HG02884 (cell line): ENCODE results near the gene MROH8.

Experiments used
- ATAC-seq: cut with Tn5 transposase; IDR thresholded peaks from one replicate; pipeline ENCODE4 v1.9.1; 2021; ENCODE audit warnings: mild to moderate bottlenecking, moderate library complexity; ENCODE audit not compliant: unreplicated experiment

The MROH8 gene

DNA sequence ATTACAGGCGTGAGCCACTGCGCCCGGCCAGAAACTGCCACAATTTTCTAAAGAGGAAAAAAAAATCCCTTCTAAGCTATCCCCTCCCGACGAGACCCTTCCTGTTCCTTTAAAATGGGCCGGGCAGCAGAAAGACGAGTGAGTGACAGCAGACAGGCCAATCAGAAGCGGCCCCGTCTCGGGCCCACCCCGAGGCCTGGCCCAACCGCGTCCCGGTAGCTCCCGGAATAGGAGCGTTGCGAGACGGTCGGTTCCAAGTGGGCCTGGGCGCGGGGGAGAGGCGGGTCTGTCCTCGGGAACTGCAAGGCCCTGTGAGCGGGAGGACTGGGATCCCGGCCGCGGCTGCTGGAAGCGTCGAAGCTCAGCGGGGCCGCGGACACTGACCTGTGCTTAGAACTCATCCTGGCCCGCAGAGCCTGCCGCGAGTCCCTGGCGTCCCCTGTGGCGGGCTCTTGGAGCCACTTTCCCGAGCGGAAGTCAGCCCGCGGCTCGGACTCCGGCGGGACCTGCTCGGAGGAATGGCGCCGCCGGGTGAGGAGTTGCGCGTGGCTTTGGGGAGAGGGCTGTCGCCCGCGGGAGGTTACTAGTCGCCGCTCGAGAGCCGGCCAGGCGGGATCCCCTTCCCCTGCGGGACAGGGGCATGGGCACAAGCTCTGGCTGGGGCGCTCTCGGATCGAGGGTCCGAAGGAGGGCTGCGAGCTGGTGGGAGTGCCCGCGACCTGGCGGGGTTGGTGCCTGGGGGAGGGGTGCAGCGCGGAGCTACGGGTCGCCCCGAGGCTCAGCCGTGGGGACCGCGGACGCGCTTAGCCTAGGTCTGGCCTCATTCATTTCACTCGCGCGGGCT is at the start of gene MROH8, which contains the start of gene RPN2:
Gene MROH8, minus strand, starts transcription at position 710 of the 844 bp plus-strand sequence.
Gene RPN2, plus strand, starts transcription at position 492 of the 844 bp plus-strand sequence. Its CDS starts 27 bp downstream, at position 519.
- peak; percentile 92 for ATAC-seq

DNA sequence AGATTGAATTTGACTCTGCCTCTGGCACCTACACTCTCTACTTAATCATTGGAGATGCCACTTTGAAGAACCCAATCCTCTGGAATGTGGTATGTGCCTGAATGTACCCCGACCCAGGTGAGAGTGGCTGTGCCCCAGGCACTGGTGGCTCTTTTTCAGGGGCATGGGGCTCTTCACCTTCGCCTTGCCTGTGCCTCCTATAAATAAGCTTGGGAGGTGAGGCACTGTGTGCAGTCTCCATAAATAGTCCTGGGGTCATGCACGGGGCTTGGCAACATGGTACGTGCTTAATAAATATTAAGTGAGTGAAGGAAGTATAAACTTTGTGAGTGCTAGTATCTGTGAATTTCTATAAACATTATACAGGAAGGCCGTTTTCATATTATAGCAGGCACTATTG is 49.3 kb upstream of the MROH8 start:
- no peak for ATAC-seq

DNA sequence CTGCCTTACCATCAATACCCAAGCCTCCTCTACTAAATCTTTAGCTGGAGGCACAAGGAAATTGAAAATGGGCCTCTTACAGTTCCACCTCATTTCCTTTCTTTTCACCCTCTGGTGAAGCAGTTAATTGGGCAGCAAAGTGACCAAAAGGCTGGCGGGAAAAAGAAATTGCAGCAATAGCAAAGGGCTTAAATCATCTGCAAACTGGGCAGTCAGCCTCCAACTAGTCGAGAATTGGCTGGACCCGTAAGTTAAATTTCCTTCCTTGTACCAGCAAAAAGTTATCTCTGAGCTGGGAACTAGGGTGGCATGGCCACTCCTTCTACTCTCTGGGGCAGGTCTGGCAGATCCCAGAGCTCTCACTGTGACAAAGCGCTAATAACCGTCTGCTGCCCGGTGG is 48.7 kb upstream of the MROH8 start:
- ATAC-seq, result no peak

DNA sequence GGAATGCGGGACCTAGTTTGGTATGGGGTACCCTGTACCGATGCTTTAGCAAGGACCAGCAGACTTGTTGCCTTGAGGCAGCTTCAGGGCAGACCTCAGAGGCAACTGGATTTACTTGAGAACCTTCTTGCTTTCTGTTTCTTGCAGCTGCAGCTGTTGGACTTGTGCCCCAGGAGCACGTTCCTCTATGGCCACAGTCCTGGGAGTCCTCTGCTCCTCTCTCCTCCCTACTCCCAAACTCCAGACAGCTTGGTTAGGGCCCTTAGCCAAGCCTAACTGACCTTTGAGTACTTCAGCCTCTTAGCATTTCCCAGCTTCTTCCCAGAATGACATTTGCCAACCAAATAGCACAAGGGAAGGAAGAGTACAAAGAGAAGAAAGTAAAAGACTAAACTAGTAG is 47.5 kb upstream of the MROH8 start:
- ATAC-seq, result no peak

DNA sequence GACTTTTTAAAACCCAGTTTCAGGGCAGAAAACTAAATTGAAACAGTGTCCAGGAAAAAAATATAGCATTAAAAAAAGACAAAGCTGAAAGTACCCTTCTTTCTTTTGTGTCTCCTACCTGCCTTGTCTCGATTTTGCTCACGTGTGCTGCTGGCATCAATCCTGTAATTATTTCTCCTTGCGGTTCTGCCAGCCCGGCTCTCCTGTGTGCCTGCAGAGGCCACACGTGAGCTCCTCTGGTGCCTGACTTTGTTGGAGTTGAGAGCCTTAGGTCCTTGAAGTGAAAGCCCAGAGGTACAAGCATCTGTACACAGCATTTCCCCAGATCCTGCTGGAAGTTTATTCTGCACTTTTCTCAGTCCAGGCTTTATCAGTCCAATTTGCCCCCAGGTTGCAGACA is 45.8 kb upstream of the MROH8 start:
- no peak for ATAC-seq

DNA sequence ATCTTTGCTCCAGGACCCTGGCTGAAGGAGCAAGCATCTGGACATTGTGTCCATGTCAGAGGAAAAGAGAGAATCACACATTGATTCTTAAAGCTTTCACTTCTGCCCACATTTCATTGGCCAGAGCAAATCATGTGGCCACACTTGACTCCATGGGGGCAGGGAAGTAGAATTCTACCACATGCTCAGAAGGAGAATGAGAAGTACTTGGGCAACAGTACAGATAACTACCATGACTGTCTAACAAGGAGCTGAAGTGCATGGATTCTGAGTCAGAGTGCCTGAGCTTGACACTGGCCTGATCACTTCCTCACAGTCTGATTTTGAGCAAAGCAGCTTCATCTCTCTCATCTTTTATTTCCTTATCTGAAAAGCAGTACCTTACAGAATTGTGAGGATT is 43.7 kb upstream of the MROH8 start:
- no peak for ATAC-seq

DNA sequence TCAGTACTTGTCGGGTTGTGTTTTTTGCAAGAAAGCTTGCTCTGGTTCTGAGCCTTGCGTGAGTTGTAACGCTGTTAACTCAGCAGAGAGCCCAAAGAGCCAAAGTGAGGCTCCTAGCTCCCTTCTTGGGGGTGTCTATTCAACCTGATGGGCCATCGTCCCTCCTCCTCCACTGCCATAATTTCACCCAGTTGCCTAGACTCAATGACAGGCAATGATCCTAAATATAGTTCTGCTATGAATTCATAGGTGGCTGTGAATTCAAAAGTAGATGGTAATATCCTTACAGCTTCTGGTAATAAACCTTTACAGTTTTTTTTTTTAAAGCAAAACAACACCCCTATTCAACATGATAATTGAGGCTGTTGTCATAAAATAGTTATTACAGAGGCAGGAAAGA is 42.7 kb upstream of the MROH8 start:
- no peak for ATAC-seq

DNA sequence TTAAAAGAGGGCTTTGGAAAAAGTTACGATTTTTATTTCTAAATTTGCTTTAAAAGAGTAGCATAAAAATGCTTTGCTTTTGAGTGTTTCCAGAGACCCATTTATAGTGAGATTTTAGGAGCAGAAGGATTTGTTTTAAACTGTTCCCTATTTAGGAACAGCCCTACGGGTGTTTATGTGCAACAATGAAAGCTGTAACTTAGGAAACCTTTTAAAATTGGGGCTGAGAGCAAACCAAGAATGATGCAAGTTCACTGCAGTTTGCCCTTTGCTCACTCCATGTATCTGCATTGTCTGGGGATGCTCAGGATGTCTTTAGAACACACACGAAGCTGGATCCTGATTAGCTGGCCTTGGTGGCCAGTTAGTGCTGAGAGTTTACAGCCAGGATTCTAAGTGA is 41.4 kb upstream of the MROH8 start:
- ATAC-seq, result no peak

DNA sequence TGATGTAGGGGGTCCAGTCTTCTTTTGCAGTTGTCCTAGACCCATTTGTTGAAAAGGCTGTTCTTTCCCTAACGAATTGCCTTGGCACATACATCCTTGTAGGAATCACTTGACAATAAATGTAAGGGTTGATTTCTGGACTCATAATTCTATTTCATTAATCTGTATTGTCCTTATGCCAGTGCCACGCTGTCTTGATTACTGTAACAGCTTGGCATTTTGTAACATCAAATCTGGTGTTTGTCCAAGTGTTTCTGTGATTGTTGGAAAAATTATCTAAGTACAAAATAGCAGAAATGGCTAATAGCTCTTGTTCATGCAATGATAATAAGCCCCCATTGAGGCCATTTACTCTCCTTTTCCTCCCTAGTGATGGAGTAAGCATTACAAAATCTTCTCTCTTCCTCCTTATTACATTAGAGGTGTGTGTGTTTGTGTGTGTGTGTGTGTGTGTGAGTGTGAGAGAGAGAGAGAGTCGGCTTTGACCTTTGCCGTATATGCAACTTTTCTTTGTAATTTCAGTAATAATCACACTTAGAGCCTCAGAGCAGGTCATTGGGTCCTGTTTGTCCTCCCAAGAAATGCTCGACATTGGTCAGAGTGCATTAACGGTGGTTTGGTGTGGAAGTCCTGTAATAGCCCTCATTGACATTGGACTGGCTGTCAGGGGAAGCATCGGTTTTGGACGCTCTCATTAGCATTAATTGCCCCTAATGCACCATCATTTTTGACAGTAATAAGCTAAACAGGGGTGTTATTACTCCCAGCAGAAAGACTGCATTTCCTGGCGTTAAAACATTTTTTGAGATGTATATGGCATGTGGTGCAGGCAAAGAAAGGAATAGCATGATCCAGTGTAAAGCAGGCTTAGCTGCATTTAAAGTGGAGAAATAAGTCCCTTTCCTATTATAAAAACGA is 40.7 kb upstream of the MROH8 start:
- no peak for ATAC-seq

DNA sequence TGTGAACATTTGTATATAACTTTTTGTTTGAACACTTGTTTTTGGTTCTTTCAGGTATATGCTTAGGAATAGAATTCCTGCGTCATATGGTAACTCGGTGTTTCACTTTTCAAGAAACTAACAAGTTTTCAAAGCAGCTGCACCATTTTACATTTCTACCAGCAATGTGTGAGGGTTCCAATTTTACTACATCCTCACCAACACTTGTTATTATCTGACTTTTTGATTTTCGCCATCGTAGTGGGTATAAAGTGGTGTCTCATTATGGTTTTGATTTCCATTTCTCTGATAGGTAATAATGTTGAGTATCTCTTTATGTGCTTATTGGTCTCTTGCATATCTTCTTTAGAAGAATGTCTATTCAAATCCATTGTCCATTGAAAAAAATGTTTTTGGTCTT is 39.6 kb upstream of the MROH8 start:
- no peak for ATAC-seq

DNA sequence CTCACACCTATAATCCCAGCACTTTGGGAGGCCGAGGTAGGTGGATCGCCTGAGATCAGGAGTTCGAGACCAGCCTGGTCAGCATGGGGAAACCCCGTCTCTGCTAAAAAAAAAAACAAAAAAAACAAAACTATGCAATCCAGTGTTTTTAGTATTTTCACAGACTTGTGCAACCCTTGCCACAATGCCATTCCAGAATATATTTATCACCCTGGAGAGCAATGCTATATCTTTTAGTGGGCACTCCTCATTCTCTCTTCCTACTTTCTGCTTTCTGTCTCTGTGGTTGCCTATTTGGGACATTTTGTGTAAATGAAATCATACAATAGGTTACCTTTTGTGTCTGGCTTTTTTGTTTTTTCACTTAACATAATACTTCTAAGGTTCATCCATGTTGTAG is 39.1 kb upstream of the MROH8 start:
- no peak for ATAC-seq

DNA sequence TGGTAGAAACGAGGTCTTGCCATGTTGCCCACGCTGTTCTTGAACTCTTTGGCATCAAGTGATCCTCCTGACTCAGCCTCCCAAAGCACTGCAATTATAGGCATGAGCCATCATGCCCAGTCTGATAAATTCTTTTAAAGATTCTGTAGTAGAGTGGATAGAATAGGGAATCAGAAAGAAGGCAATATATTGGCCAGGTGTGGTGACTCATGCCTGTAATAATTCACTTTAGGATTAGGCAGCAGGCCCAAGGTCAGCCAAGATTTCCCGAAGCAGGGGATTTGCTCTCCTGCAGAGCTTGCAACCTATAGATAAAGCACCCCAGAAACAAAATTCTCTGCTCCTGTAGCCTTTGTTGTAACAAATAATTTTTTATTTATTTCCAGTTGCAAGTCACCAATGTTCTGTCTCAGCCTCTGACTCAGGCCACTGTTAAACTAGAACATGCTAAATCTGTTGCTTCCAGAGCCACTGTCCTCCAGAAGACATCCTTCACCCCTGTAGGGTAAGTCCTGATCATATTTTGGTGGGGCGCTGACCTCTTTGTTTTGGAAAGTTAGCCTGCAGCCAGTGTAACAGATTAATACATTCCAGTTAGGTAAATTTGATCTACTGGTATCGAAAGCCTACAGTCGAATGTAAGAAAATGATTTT is 30.4 kb upstream of the MROH8 start:
- ATAC-seq, result no peak

DNA sequence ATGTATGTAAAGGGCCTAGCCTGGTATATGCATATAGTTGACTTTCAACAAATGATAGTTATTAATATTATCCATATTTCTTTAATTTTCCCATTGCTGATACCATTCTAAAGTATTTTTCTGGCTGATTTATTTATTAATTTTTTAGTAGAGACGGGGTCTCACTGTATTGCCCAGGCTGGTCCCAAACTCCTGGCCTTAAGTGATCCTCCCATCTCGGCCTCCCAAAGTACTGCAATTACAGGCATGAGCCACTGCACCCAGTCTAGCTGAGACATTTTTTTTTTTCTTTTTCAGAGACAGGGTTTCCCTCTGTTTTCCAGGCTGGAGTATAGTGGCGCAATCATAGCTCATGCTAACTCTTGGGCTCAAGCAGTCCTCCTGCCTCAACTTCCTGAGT is 29.8 kb upstream of the MROH8 start:
- no peak for ATAC-seq

DNA sequence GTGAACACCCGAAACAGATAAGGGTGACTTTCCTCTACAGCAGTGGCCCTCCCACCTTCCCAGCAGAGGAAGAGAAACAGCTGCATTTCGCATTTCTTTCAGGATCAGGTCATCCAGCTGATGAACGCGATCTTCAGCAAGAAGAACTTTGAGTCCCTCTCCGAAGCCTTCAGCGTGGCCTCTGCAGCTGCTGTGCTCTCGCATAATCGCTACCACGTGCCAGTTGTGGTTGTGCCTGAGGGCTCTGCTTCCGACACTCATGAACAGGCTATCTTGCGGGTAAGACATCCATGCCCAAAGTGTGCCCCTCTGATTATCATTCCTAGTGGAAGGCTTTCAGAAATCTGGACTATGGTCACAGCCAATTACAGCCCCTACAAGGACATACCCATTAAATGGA is 27.8 kb upstream of the MROH8 start:
- no peak for ATAC-seq

DNA sequence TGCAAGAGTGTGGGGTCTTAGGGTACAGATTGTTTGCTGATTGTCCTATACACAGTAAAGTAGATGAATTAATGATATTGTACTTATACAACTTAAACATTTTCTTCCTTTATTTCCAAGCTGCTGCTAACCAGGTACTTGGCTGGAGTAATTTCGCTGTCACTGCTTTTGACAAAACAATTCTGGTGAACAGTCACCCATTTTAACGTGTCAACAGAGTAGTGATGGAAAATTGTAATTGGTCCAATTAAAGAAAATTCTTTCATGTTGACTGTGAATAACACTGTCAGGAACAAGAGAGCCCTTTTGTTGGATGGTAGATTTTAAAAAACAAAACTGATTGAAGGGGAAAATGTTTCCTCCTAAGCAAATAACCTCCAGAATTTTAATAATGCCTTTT is 26.4 kb upstream of the MROH8 start:
- ATAC-seq, result no peak

DNA sequence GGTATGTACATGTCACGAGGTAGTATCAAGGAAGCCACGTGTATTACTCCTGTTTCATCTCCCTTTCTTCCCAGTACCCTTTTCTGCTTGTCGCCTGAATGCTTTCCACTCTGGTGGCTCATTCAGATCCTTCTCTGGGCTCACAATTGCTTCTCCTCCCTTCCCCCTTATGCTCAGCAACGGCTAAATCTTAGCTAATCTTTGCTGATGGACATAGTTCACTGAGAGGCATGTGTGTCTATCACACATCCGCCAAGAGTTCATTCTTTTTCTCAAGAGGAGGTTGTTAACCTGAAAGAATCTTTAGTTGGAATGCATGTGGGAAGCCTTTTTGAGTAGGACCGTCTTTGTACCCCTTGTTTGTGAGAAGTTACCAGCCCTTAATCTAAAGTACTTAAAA is 25.8 kb upstream of the MROH8 start:
- no peak for ATAC-seq

DNA sequence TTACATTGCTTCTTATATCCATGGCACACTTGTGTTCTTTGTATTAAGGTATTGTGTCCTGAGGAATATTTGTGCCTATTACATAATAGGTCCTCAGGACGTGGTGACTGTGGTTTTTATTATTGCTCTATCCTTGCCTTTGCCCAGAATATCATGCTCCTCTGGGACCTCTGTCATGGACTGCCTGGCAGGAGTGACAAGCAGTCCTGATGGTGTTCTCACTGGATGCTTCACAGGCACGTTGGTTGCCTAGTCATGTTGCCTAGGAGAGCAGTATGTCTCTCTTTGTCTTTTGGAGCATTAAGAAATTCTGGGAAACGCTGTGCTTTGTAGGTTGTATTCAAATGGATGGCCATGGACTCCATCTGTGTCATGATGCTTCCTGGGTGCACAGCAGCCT is 24.7 kb upstream of the MROH8 start:
- ATAC-seq, result no peak

DNA sequence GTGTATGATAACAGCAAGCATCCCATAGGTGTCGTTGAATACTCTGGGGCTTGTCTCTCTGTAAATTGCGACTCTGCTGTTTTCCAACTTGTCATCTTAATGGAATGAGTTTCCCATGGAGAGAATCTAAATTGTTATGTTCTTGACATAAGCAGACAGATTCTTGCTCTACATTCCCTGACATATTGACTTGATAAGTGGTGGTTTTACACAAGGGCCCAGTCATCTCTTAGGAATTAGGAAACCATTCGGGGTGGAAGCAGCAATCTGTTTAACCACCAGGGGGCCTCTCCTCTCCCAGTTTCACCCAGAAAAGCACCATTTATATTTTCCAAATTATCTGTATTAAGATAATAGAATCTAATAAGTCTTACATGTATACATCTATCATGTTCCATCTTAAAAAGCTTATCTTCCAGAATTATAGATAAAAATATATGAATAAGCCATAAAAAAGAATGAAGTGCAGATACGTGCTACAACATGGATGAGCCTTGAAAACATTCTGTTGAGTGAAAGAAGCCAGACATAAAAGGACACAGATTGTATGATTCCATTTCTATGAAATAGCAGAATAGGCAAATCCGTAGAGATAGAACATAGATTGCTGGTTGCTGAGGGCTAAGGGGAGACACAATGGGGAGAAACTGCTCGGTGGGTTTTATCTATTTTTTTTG is 23.1 kb upstream of the MROH8 start:
- no peak for ATAC-seq

DNA sequence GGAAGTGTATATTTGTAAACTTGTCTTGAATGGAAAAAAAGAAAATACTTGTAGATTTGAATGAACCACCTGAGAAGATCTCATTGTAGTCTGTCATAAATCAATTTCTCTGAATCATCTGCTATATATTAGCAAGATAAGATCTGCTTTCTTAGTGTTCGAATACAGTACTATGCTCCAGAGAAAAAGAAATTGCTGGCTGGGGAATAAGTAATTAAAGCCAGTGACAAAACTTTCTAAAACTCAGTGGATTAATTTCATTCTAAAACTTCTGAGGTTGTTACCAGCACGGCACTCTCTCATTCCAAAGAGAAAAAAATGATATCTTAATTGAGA is 22.4 kb upstream of the MROH8 start:
- no peak for ATAC-seq

DNA sequence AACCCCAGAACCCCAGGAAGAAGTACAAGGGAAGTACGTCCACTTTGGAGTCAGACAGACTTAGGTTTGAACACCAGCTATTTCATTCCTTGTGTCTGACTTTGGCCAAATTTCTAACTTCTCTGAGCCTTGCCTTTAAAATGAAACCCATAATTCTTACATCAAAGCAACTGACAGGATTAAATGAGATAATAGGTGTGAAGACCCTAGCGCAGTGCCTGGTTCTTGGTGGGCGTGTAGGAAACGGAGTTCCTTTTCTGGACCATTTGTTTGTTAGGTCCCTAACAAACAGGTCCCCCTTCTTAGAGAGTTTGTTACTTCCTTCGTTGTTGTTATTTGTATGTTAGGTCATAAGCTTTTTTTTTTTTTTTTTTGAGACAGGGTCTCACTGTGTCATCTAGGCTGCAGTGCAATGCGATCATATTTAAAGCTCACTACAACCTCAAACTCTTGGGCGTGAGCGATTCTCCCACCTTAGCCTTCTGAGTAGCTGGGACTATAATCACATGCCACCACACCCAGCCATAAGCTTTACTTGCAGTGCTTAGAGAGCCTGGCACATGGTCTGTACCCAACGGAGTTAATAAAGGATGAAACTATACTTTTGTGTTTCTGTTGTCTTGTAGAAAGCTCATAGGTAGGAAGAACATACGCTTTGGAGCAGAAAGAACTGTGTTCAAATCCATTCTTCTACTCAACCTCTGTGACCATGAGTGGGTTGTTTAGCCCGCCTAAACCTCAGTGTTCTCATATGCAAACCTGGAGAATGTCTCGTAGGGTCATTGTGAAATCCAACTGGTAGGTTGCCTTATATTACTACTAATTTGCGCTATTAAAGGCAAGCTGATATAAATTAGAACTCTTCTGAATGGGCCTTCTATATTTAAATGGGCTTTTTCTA is 21.8 kb upstream of the MROH8 start:
- ATAC-seq, result no peak
